Testis (tissue), 2 donors: ENCODE data around the gene THUMPD2.

Experiments
- CTCF ChIP-seq, 3 experiments: fragments of 450-650 bp in 2 of 3; fragments of 200-600 bp in 1 of 3; sonication (generic) in 1 of 3; IDR thresholded peaks; one replicate each; pipeline ENCODE4 v1.5.1; 2016 to 2019; ENCODE audit warnings: antibody characterized with exemption in 3 of 3, mild to moderate bottlenecking in 2 of 3, moderate library complexity in 1 of 3
- POLR2A ChIP-seq: fragments of 450-650 bp; IDR thresholded peaks from one replicate; pipeline ENCODE4 v1.6.1; 2017; ENCODE audit warnings: antibody characterized with exemption, mild to moderate bottlenecking, moderate library complexity

- TF ChIP-seq CTCF (IDR thresholded peaks at IDR 0.05), result no peak
- no peak for TF ChIP-seq POLR2A
Measured at GRCh38 chr2:39733070-39733674, 45.9 kb downstream of the THUMPD2 start.
